Esophagus squamous epithelium (tissue), 4 donors: Measurements from ENCODE around the gene BGN.

Experiments
- CTCF ChIP-seq, 6 experiments: fragments of 450-650 bp in 4 of 6; fragments of 200-600 bp in 2 of 6; sonication (generic) in 2 of 6; IDR thresholded peaks; one replicate each; pipeline ENCODE4 v1.5.1; 2016 to 2019; ENCODE audit warnings: antibody characterized with exemption in 6 of 6, mild to moderate bottlenecking in 4 of 6, moderate library complexity in 4 of 6
- POLR2A ChIP-seq, 4 donors: fragments of 450-650 bp; IDR thresholded peaks; one replicate each; pipeline ENCODE4 v1.6.1; 2017; ENCODE audit warnings: antibody characterized with exemption in 4 of 4, mild to moderate bottlenecking in 4 of 4, moderate library complexity in 3 of 4

GRCh38 chrX:153457136-153457825 lies 37.5 kb upstream of the BGN start:
- TF ChIP-seq CTCF (IDR thresholded peaks at IDR 0.05) (no peak), POLR2A (IDR thresholded peaks at IDR 0.05) (no peak)
